Lower lobe of right lung (tissue), 2 donors: ENCODE measurements around the gene SLBP. TPM values are rescaled to one million over a fixed set of nuclear protein-coding genes. Genes with fewer than 3 reads are reported as not detected.
A peak's percentile ranks its signal among the peaks of the same experiment; 100 is the strongest.

Source experiments
- ATAC-seq, 2 donors: fragments of 200-7000 bp; cut with Tn5 transposase; one replicate each; pipeline ENCODE4 v1.9.1; 2020 to 2022; ENCODE audit warnings: mild to moderate bottlenecking in 2 of 2, moderate library complexity in 2 of 2
- DNase-seq: peaks from one replicate; pipeline ENCODE4 v3.0.0-alpha.2; 2020
- H3K27ac ChIP-seq: fragments of 200-600 bp; one replicate; pipeline ENCODE4 v1.8.0; 2022
- H3K27me3 ChIP-seq: fragments of 200-600 bp; one replicate; pipeline ENCODE4 v1.8.0; 2022; ENCODE audit warnings: low read depth
- H3K36me3 ChIP-seq: fragments of 200-600 bp; one replicate; pipeline ENCODE4 v1.8.0; 2022; ENCODE audit warnings: mild to moderate bottlenecking
- H3K4me1 ChIP-seq: fragments of 200-600 bp; one replicate; pipeline ENCODE4 v1.8.0; 2022
- H3K4me3 ChIP-seq: fragments of 200-600 bp; one replicate; pipeline ENCODE4 v1.8.0; 2022; ENCODE audit warnings: mild to moderate bottlenecking
- H3K9me3 ChIP-seq: fragments of 200-600 bp; one replicate; pipeline ENCODE4 v1.8.0; 2022
- intact Hi-C: fragments of 100-400 bp; cut with DNase I; formaldehyde crosslinking; loops from one replicate; pipeline ENCODE4 v1.11.0; 2022
- total RNA-seq: library from RNA; stranded (reverse); fragmentation: NEBNext Ultra II Directional; extraction: Animal tissue kit (Norgen Biotek cat#: 25700); gene quantifications from one replicate; pipeline ENCODE4 v1.2.1, GENCODE V29; 2021
- TF ChIP-seq, protein P1 (sequence below): fragments of 200-600 bp; IDR thresholded peaks from one replicate; pipeline ENCODE4 v1.8.0; 2022; ENCODE audit warnings: antibody characterized with exemption, mild to moderate bottlenecking
- donor health status: DM: no; HTN: yes; CAD: no; lungs with severe emphysema.

SLBP gene
- total RNA-seq, 1 donor from 2014 or later: 31.6 TPM

DNA sequence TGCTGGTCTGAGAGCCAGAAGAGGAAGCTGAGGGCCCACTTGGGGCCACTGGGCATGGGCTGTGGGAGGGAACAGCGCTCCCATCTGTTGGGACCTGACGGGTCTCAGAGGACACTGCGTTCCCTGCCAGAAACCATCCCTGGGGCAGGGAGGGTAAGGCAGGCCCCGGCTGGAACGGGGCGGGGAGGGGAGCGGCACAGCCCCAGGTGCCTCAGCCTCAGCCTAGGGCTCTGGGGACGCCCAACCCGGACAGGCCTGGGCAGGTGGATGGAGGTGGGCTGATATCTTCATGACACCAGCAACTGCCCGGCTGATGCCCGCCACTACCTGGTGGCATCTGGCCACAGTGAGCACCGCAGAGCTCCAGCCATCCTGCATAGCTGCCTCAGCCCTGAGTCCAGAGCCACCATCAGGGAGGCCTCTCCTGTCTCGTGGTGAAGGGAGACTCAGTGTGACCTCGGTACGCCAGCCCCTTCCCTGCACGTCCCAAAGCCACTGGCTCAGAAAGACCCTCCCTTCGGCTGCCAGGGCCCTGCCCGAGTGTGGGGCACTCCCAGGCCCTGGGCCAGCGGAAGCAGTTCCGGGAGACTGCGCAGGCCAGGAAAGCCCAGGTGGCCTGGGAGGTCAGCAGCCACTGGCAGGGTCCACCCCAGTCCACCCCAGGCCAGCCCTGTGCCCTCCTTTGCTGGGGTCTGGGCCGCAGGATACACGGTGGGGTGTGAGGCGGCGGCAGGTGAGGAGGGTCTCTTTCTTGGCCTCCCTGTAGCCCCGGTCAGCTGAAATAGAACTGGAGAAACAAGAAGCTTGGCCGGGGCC lies 46.4 kb upstream of the SLBP start:
- Histone ChIP-seq H3K4me3 (no peak overlapping the region), H3K27ac (peak overlapping the region; percentile 31), H3K9me3 (no peaks in the 10 kb centered on the region), H3K4me1 (peaks cover 12% of the 10 kb centered on the region), H3K36me3 (no peaks in the 10 kb centered on the region), H3K27me3 (peaks cover 7% of the 10 kb centered on the region)
- no peak for DNase-seq
- intact Hi-C loops: no loop called here
- ATAC-seq: no peak
- TF ChIP-seq, protein P1, sequence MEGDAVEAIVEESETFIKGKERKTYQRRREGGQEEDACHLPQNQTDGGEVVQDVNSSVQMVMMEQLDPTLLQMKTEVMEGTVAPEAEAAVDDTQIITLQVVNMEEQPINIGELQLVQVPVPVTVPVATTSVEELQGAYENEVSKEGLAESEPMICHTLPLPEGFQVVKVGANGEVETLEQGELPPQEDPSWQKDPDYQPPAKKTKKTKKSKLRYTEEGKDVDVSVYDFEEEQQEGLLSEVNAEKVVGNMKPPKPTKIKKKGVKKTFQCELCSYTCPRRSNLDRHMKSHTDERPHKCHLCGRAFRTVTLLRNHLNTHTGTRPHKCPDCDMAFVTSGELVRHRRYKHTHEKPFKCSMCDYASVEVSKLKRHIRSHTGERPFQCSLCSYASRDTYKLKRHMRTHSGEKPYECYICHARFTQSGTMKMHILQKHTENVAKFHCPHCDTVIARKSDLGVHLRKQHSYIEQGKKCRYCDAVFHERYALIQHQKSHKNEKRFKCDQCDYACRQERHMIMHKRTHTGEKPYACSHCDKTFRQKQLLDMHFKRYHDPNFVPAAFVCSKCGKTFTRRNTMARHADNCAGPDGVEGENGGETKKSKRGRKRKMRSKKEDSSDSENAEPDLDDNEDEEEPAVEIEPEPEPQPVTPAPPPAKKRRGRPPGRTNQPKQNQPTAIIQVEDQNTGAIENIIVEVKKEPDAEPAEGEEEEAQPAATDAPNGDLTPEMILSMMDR: no peak

DNA sequence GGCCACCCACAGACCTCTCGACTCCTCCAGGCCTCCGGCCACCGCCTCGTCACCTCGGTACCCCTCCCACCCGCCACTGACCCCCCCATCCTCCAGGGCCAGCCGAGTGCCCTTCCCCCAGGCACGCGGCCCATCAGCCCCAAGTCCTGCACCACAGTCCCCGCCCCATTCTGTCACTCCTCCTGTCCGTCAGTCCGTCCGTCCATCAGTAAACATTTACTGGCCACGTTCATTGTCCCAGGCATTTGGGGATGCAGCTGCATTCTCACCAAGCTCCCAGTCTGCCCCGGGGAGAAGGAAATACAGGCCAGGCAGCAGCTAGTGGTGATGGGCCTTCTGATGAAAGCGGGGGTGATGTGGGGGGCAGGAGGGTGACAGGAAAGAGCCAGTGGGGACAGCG lies 45.7 kb upstream of the SLBP start:
- no peaks in the 10 kb centered on the region for H3K9me3 ChIP-seq
- no peaks in the 10 kb centered on the region for H3K36me3 ChIP-seq
- ATAC-seq (no peak), DNase-seq (no peak)
- TF ChIP-seq, protein P1: no peak
- H3K4me3 ChIP-seq: no peak overlapping the region
- H3K27me3 ChIP-seq: peaks cover under 1% of the 10 kb centered on the region
- H3K4me1 ChIP-seq: peaks cover 15% of the 10 kb centered on the region
- H3K27ac ChIP-seq: no peak overlapping the region
- intact Hi-C loops: no loop called here

DNA sequence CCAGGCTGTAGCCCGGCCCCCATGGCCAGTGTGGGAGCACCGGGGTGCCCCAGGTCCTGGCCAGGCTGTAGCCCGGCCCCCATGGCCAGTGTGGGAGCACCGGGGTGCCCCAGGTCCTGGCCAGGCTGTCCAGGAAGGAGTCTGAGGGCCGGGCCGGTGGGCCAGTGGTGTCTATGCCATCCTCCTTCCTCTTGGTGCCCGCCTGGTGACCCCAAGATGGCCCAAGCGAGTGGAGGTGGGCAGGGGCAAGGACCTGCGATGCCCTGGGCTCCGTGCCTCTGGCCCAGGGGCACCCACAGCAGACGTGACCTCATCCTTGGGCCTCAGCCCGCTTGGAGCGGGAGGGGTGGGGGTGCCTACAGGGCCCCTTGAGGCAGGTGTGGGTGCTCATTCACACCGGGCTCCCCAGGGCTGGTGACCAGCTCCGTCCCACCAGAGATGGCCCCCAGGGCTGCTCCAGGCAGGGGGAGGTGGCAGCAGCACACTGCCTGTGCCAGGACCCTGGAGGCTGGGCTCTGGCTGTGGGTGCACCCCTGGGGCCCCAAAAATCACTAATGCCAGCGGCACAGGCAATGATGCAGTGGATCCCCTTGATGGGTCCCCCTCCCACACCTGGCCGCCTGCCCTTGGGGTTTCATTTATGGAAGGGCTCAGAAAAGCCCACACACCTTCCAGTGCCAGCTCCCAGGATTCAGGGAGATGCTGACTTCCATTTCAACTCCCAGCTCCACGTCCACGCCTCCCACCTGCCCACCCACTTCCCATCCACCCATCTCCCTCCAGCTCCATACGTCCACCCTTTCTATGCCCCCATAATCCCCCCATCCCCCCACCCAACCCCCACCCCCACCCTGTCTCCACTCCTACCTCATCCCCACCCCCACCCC lies 45.0 kb upstream of the SLBP start:
- Histone ChIP-seq H3K27ac (no peak overlapping the region), H3K4me3 (no peak overlapping the region), H3K9me3 (no peaks in the 10 kb centered on the region), H3K4me1 (peaks cover 22% of the 10 kb centered on the region), H3K27me3 (no peaks in the 10 kb centered on the region), H3K36me3 (no peaks in the 10 kb centered on the region)
- TF ChIP-seq, protein P1: no peak
- no peak for ATAC-seq
- DNase-seq: no peak
- intact Hi-C loops: no loop called here

DNA sequence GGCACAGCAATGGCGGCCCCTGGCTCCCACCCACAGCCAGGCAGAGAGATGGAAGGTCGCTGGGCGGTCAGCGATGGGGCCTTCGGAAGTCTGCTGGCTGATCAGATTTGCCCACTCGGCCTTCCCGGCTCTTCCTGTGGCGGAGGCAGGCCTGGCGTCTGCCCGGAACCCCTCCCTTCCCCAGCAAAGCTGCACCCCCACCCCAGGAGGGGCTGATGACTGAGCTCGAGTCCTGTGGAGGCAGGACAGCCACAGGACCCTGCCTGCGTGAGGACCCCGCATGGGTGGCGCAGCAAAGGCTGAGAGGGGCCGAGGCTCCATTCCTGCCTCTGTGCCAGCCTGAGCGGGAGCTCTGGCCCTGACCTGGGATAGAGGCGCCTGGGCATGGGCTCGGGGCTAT lies 44.0 kb upstream of the SLBP start:
- Histone ChIP-seq H3K27ac (no peak overlapping the region), H3K27me3 (no peaks in the 10 kb centered on the region), H3K4me3 (no peak overlapping the region), H3K9me3 (no peaks in the 10 kb centered on the region), H3K36me3 (no peaks in the 10 kb centered on the region), H3K4me1 (peaks cover 28% of the 10 kb centered on the region)
- DNase-seq: no peak
- intact Hi-C loops: no loop called here
- no peak for ATAC-seq
- TF ChIP-seq, protein P1: no peak

DNA sequence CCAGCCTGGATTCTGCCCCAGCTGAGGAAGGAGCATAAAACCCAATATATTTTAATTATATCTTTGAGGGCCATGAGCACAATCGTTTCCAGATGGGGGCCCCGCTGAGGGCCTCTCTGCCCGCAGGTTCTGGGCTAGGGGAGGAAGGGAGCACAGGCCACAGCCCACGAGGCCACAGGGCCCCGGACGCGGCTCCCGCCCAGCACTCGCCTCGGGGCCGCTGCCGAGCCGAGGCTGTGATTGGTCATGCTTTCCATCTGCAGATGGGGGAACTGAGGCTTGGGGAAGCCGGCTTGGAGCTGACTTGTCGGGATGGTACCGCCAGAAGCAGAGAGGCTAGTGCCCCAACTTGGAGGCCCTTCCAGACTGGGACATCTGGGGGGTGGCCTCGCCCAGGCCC lies 43.2 kb upstream of the SLBP start:
- ATAC-seq (no peak), DNase-seq (no peak)
- Histone ChIP-seq H3K4me1 (peaks cover 27% of the 10 kb centered on the region), H3K36me3 (no peaks in the 10 kb centered on the region), H3K27ac (no peak overlapping the region), H3K27me3 (no peaks in the 10 kb centered on the region), H3K4me3 (no peak overlapping the region), H3K9me3 (no peaks in the 10 kb centered on the region)
- intact Hi-C loops: no loop called here
- TF ChIP-seq, protein P1: no peak
